Nucleus accumbens (tissue), 56 donors: Measurements from ENCODE around the gene ZNF668.

Source experiments
- DNase-seq, 56 donors: peaks; one replicate each; lab custom pipeline; 2025; lab: John Stamatoyannopoulos, UW

Gene ZNF668

DNA sequence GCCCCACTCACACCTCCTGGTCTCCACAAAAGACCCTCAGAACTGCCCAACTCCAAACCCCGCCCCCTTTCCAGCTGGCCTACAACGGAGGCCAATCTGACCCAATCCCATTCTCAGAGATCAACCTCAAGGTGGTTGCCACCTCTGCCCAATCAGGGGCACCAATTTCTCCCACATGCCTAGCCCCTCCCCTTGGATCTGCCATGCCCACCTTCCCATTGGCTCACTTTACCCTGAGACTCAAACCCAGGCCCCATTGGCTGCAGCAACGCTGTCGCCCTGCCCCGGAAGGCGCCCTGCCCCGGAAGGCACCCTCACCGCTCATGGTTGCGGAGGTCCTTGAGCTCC, 10.6 kb downstream of the ZNF668 start:
- no peak for DNase-seq

DNA sequence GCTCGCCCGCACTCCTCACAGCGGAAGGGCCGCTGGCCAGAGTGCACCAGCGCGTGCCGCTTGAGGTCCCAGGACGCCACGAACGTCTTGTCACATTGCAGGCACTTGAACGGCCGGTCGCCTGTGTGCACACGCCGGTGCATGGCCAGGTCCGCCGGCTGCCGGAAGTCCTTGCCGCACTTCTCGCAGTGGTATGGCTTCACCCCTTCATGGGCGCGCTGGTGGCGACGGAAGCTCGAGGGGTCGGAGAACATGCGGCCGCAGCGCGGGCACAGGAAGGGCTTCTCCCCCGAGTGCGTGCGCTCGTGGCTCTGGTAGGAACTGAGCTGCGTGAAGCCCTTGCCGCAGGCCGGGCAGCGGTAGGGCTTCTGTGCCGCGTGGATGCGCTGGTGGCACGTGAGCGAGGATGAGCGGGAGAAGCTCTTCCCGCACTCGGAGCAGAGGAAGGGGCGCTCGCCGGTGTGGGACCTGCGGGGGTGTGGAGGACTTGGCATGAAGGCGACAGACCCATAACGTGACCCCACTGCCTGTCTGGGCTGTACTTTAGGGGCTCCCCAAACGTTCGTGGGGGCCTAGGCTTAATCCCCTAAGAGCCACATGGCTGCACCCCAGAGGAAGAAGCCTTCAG, 12.1 kb downstream of the ZNF668 start:
- no peak for DNase-seq

DNA sequence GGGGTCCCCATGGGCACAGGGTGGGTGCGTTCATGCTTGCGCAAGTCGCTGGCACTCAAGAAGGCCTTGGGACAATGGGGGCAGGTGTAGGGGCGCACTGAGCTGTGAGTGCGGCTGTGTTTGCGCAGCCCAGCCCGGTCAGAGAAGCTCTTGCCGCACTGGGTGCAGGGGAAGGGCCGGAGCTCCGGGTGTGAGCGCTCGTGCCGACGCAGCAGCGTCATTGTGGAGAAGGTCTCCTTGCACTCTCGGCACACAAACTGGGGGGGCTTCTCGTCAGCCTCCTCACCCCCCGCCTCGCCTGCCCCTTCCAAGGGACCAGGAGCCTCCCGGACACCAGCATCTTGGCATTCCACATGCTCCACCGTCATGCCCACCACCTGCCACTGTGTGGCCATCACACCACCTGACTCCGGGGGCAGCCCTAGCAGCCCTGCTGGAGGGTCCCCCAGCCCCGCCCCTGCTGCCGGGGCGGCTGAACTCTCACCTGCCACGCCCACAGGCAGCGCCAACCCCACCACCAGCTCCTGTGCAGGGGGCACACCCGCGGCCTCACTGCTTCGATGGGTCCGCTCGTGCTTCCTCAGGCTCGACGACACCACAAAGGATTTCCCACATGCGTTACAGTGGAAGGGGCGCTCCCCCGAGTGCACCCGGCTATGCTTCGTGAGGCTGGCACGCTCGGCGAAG, 12.8 kb downstream of the ZNF668 start:
- no peak for DNase-seq

DNA sequence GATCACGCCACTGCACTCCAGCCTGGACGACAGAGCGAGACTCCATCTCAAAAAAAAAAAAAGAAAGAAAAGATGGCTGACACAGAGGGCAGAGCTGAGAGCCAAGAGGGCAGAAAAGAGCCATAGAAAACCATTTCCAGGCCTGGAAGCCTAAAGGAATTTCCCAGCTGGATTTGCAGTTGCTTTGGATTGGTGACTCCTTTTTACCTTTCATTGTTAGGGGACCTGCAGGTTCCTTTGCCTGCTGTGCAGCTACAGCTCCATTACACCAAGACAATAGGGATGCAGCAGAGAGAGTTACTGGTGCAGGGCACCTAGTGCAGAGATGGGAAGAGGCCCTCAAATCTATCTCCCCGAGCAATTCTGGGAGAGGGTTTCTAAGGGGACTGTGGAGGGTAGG, 18.4 kb downstream of the ZNF668 start:
- no peak for DNase-seq

DNA sequence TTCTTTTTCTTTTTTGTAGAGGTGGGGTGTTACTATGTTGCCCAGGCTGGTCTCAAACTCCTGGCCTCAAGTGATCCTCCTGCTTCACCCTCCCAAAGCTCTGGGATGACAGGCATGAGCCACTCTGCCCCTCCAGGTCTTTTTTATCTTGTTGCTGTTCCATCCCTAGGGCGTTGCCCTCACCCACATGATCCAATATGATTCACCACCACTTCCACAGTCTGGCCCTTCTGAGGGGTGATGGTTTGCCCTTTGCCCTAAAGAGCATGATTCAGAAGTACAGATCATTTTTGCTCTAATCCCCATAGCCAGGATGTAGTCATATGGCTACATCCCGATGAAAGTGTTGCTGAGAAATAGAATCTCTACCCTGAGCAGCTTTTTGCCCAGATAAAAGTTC, 21.9 kb downstream of the ZNF668 start:
- DNase-seq: no peak

DNA sequence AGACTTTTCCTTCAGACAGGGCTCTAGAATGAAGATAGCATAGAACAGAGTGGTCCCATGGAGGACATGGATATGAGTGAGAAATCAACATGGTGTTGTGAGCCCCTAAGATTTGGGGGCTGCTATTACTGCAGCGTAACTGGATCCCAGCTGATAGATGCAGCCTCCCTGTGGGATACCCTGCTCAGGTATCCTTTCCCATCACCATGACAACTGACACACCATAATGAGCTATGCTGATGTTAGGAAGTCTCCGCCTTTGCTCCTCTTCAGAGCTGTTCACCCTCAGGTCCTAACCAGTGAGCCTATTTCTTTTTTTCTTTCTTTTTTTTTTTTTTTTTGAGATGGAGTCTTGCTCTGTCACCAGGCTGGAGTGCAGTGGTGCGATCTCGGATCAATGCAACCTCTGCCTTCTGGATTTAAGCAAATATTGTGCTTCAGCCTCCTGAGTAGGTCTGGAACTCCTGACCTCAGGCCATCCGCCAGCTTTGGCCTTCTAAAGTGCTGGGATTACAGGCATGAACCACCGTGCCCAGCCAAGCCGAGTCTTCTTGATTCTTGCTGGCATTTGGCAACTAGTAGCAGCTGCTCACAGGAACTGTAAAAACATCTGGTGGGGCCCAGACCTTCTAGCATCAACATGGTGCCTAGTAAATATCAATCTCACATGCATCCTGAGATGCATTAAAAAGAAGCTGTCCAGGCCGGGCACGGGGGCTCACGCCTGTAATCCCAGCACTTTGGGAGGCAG, 23.6 kb downstream of the ZNF668 start:
- no peak for DNase-seq

DNA sequence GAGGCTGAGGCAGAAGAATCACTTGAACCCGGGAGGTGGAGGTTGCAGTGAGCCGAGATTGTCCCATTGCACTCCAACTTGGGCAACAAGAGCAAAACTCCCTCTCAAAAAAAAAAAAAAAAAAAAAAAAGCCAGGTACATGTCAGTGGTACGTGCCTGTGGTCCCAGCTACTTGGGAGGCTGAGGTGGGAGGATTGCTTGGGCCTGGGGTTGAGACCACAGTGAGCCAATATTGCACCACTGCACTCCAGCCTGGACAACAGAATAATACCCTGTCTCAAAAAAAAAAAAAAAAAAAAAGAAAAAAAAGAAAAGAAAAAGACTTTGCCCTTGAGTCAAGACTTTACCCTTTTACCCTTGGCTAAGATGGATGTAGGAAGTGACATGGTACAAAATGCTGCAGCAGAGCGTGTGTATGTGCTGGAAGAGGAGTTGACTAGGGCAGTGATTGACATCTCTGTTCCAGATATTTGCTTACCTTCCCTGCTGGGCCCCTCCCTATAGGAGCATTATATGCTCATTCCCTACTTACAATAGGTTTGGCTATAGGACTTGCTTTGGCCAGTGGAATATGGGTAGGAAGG, 30.1 kb downstream of the ZNF668 start:
- no peak for DNase-seq

DNA sequence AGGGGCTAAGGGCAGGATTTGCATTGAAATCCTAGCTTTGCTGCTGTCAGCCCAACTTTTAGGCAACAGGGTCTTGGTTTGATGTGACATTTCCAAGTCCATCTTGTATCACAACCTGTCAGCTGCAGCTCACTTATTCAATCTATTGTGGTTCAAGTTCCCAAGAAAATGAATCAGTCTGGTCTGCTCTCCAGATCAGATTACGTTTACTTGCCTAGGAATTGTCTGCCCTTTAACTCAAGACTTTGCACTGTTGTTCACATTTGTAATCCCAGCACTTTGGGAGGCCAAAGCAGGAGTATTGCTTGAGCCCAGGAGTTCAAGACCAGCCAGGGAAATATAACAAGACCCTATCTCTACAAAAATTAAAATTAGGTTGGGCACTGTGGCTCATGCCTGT, 30.7 kb downstream of the ZNF668 start:
- DNase-seq: no peak

DNA sequence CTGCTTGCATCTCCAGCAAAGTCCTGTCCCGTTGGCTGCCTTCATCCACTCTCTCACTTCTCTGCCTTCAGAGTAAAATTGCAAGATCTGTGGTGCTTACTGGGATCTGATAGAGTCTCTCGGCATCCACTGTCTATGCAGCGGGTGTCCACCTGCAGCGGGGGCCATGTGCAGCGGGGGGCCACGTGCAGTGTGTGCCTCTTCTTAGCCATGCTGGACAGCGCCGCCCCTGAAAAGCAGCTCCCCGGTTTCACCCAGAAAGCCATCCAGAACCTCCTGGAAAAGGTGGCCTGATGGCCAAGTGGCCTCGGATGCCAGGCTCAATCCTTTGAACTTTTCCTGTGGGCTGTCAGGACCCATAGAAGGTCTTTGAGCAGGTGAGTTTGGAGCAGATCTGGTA, 31.2 kb downstream of the ZNF668 start:
- no peak for DNase-seq

DNA sequence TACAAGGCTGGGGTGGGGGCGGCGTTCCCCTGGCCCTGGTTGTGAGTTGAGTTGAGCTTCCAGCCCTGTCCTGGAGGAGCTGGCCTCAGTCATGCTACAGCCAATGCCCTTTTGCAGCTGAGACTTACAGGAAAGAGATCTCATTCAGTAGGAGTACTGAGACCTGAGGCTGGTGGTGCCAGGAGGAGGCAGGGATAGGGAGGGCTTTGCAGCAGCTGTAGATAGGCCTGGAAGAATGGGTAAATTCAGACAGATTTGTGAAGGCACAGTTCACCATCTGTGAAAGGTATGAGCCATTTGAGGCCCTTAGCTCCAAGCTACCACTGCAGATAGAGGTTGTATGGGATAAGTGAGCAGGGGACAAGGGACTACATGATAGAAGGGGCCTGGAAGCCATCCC, 35.0 kb downstream of the ZNF668 start:
- DNase-seq: peak in 11 of 56 donors; percentile 2 to 45 (median 17)

DNA sequence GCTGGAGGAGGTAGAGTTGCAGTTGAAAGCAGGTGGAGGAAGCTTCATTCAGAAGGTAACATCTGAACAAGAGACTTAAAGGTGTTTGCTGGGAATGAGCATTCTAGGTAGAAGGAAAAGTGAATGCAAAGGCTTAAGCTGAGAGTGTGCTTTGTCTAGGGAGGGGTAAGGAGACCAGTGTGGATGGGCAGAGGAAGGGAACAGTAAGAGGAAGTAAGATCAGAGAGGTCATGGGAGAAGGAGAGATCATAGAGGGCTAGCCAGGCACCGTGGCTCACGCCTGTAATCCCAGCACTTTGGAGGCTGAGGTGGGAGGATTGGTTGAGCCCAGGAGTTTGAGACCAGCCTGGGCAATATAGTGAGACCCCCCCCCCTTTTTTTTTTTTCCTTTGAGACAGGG, 37.3 kb downstream of the ZNF668 start:
- DNase-seq: no peak

DNA sequence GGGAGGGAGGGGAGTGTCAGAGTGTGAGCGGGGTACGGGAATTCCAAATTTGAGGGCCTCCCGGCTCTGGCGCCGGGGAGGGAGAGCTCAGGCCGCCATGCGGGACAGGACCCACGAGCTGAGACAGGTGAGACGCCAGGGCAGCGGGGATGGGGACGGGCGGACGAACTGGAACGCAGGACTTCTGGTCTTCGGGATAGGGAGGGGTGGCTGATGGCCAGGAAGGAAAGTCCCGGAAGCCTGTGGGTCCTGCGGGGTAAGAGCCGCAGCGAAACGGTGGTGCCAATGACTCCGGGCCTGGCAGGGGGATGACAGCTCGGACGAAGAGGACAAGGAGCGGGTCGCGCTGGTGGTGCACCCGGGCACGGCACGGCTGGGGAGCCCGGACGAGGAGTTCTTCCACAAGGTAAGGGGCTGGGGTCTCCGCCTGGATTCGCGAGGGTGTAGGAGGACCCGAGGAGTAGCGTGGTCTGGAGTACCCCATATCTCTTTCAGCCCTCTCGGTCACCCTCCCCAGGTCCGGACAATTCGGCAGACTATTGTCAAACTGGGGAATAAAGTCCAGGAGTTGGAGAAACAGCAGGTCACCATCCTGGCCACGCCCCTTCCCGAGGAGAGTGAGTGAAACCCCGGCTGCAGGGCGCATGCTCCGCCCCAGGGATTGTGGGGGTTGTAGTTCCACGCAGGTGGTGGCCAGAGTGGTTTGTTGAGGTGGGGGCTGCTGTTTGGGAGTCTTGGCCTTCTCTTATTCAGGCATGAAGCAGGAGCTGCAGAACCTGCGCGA, 40.1 kb downstream of the ZNF668 start:
- peak; percentile 29 to 94 (median 81) for DNase-seq

DNA sequence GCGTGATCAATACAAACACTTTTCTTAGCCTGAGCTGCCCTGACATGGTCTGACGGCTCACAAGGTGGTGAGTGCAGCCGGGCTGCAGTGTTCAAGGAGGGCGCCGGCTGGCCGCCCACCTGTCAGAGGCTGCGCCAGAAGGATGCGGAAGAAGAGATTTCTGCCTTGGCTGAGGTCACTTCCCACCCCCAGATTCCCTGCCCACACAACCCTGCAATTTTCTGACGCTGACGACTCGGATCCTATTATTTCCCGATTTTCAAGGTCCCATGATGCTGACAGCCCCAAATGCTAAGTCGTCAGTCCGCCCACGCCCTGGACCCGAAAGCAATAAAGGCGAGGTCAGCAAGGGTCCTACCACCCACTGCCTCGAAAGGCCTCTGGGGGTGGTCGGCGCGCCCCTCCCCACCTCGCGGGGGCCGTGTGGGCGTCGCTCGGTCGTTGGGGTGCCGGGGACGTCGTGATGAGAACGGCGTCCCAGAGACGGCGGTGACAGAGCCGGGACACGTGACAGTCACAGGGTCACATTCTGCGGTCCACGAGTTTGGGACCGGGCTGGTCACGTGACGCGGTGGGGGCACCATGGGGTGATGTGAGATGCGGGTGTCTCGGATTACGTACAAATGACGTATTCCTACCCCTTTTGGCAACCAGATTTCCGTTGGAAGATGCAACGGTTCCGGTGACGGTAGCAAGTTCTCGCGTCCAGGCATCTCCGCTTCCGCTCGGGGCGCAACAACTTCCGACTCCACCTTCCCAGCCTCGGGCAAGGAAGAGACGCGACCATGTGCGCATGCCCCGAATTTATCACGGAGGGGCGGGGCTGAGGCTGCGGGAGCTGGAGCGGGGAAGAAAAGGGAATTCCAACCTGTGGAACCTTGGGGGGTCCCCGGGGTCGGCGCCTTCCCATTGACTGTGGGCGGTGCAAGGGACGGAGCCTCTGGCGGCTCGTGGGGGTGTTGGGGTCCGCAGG, 41.0 kb downstream of the ZNF668 start, which contains the start of gene STX4:
Gene STX4, plus strand, starts transcription at position 823 of the 973 bp plus-strand sequence. CDS start 248 bp downstream, outside the sequence.
- DNase-seq: peak; percentile 86 to 100 (median 97)

DNA sequence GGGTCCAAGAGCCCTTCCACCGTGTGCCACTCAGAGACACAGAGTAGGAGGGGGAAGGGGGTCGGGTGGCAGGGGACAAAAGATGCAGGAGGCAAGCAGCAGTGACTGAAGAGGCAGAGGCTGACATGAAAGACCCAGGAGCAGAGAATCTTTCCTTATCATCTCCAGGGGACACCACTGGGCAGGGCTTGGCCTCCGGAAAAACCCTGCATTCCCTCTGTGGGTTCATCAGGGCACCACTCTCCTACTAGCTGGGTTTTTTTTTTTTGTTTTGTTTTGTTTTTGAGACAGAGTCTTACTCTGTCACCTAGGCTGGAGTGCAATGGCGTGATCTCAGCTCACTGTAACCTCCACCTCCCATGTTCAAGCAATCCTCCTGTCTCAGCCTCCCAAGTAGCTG, 42.8 kb downstream of the ZNF668 start:
- no peak for DNase-seq

DNA sequence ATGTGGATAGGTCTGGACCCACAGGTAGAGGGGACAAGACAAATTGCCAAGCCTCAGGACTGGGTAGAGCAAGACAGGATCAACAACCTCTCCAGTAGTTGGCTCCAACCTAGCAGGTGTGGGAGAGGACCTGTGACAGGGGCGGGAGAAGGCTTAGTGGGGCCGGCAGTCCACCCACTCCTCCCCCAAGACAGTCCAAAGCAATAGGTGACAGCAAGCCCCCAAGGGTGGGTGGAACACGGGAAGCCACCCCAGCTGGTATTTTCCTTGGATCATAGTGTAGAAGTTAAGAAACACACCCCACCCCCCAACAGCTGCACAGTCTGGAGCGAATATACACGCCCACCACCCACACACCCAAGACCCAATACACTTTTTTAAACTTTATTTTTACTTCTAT, 44.8 kb downstream of the ZNF668 start:
- no peak for DNase-seq

DNA sequence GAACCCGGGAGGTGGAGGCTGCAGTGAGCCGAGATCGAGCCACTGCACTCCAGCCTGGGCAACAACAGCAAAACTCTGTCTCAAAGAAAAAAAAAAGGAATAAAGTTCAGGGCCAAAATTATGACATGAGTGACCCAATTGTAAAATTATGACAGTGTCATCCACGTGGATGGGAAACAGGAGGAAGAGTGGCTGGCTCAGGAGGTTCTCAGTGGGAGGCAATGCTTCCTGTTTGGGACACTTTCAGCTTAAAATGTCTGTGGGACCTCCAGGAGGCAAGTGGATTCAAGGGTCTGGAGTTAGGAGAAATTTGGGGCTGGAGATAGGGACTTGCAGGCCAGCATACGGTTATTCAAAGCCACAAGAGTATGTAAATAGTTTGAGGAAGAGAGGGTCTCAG, 48.7 kb downstream of the ZNF668 start:
- no peak for DNase-seq

DNA sequence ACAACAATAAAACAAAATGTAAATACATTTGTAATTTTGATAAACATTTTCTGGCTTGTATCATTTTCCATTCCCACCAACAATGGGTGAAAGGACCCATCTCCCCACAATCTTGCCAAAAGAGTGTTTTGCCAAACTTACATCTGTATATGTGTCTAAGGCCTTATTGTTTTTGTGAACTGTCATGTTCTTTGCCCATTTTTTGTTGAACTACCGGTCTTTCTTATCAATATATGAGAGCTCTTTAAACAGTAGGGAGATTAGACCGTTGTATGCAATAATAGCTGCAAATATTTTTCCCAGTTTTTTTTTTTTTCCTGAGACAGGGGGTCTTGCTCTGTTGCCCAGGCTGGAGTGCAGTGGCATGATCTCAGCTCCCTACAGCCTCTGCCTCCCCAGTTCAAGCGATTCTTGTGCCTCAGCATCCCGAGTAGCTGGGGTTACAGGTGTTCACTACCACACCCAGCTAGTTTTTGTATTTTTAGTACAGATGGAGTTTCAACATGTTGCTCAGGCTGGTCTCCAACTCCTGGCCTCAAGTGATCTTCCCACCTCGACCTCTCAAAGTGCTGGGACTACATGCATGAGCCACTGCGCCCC, 50.3 kb downstream of the ZNF668 start:
- no peak for DNase-seq

DNA sequence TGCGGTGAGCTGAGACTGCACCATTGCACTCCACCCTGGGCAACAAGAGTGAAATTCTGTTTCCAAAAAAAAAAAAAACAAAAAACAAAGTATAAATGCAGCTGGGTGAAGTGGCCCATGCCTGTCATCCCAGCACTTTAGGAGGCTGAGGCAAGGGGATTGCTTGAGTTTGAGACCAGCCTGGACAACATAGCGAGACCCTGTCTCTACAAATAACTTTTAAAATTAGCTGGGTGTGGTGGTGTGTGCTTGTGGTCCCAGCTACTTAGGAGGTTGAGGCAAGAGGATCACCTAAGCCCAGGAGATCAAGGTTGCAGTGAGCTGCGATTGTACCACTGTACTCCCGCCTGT, 50.8 kb downstream of the ZNF668 start:
- DNase-seq: no peak
